ENCODE measurements around the gene ARHGAP31.

GRCh38 chr3:119318876-119319275 lies 24.7 kb downstream of the ARHGAP31 start:
- no peak for TF ChIP-seq EZH2 (IDR thresholded peaks at IDR 0.05; ENCODE audit: low read length, missing control alignments)
- TF ChIP-seq, protein P1, sequence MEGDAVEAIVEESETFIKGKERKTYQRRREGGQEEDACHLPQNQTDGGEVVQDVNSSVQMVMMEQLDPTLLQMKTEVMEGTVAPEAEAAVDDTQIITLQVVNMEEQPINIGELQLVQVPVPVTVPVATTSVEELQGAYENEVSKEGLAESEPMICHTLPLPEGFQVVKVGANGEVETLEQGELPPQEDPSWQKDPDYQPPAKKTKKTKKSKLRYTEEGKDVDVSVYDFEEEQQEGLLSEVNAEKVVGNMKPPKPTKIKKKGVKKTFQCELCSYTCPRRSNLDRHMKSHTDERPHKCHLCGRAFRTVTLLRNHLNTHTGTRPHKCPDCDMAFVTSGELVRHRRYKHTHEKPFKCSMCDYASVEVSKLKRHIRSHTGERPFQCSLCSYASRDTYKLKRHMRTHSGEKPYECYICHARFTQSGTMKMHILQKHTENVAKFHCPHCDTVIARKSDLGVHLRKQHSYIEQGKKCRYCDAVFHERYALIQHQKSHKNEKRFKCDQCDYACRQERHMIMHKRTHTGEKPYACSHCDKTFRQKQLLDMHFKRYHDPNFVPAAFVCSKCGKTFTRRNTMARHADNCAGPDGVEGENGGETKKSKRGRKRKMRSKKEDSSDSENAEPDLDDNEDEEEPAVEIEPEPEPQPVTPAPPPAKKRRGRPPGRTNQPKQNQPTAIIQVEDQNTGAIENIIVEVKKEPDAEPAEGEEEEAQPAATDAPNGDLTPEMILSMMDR (conservative IDR thresholded peaks at IDR 0.05 in 1 of 2, IDR thresholded peaks at IDR 0.05 in 1 of 2; ENCODE audit: low read depth in 1 of 2, low read length in 2 of 2) = no peak
